GM23248 (cell line): Measurements from ENCODE around the gene NR2F2. TPM values are rescaled to one million over a fixed set of nuclear protein-coding genes. Genes with fewer than 3 reads are reported as not detected.

Source experiments
- DNase-seq: peaks from one replicate; pipeline ENCODE4 v3.0.0-alpha.2; 2015
- H2AFZ ChIP-seq: fragments of 200-600 bp; sonication (generic); 2 replicates; pipeline ENCODE4 v1.6.1; 2016; ENCODE audit warnings: antibody characterized with exemption
- H3F3A ChIP-seq: fragments of 200-600 bp; sonication (generic); 2 replicates; pipeline ENCODE4 v1.6.1; 2016; ENCODE audit warnings: mild to moderate bottlenecking, antibody characterized with exemption, mixed run types; ENCODE audit not compliant: insufficient read depth
- H3K27ac ChIP-seq: fragments of 200-600 bp; sonication (generic); 2 replicates; pipeline ENCODE4 v1.5.1; 2016; ENCODE audit warnings: mild to moderate bottlenecking
- H3K27me3 ChIP-seq: fragments of 200-600 bp; sonication (generic); replicated peaks from 2 replicates; pipeline ENCODE4 v1.6.1; 2016; ENCODE audit warnings: mild to moderate bottlenecking; ENCODE audit not compliant: insufficient read depth
- H3K36me3 ChIP-seq: fragments of 200-600 bp; sonication (generic); 2 replicates; pipeline ENCODE4 v1.6.1; 2016; ENCODE audit warnings: low read depth, mild to moderate bottlenecking
- H3K4me1 ChIP-seq: fragments of 200-600 bp; sonication (generic); 2 replicates; pipeline ENCODE4 v1.6.1; 2016; ENCODE audit warnings: mild to moderate bottlenecking; ENCODE audit not compliant: insufficient read depth
- H3K4me2 ChIP-seq: fragments of 200-600 bp; sonication (generic); one replicate; pipeline ENCODE4 v1.6.1; 2016; ENCODE audit warnings: mild to moderate bottlenecking; ENCODE audit not compliant: unreplicated experiment
- H3K4me3 ChIP-seq: fragments of 200-600 bp; sonication (generic); 2 replicates; pipeline ENCODE4 v1.5.1; 2016; ENCODE audit warnings: mild to moderate bottlenecking
- H3K79me2 ChIP-seq: fragments of 200-600 bp; sonication (generic); 2 replicates; pipeline ENCODE4 v1.6.1; 2016; ENCODE audit warnings: mild to moderate bottlenecking; ENCODE audit not compliant: insufficient read depth
- H3K9ac ChIP-seq: fragments of 200-600 bp; sonication (generic); 2 replicates; pipeline ENCODE4 v1.6.1; 2016; ENCODE audit warnings: mild to moderate bottlenecking
- H3K9me2 ChIP-seq: fragments of 200-600 bp; sonication (generic); 2 replicates; pipeline ENCODE4 v1.6.1; 2016; ENCODE audit warnings: mixed run types, mild to moderate bottlenecking, moderate library complexity; ENCODE audit not compliant: insufficient read depth
- H3K9me3 ChIP-seq: fragments of 200-600 bp; sonication (generic); one replicate; pipeline ENCODE4 v1.6.1; 2017; ENCODE audit warnings: low read depth
- H4K20me1 ChIP-seq: fragments of 200-600 bp; sonication (generic); 2 replicates; pipeline ENCODE4 v1.6.0; 2016; ENCODE audit not compliant: insufficient read depth
- EZH2 ChIP-seq: fragments of 200-600 bp; sonication (generic); IDR thresholded peaks from 2 replicates; pipeline ENCODE4 v1.6.1; 2018; ENCODE audit warnings: antibody characterized with exemption, mild to moderate bottlenecking; ENCODE audit not compliant: insufficient read depth, poor library complexity, severe bottlenecking
- EZH2phosphoT487 ChIP-seq: fragments of 200-600 bp; sonication (generic); IDR thresholded peaks from 2 replicates; pipeline ENCODE4 v1.6.1; 2018; ENCODE audit warnings: antibody characterized with exemption, moderate library complexity, mild to moderate bottlenecking, low read depth; ENCODE audit not compliant: insufficient read depth
- whole genome bisulfite sequencing, 2 experiments: methylation state at CpG; one replicate each; pipeline ENCODE4 v1.1.6; 2015 to 2017; ENCODE audit warnings: low lambda C conversion rate in 2 of 2, low coverage in 1 of 2; ENCODE audit errors: missing lambda C conversion rate in 2 of 2; 5-methylcytosine and 5-hydroxymethylcytosine counted together
- in situ Hi-C: fragments of 300-500 bp; cut with MboI; formaldehyde crosslinking; loops from 2 replicates; pipeline ENCODE4 v1.15.0; 2020
- polyA plus RNA-seq: library from polyadenylated mRNA; unstranded; fragments of >200 nt; fragmentation: Nextera tagmentation; extraction: Ambion mirVana; gene quantifications from 2 replicates; pipeline ENCODE4 v1.2.1, GENCODE V29; 2016
- total RNA-seq: library from RNA; depleted of rRNA; stranded (reverse); fragments of >200 nt; shearing (Covaris generic); gene quantifications from 2 replicates; pipeline ENCODE4 v1.2.3, GENCODE V29; 2014

NR2F2 gene
- total and polyA plus RNA-seq, 2 experiments from 2014 or later: 5.9 to 23.8 TPM

GRCh38 chr15:96307856-96308394 lies 22.6 kb upstream of the NR2F2 start:
- no peak overlapping the region for H3K4me2 ChIP-seq
- TF ChIP-seq EZH2 (no peak), EZH2phosphoT487 (no peak)
- no peaks in the 10 kb centered on the region for H3K36me3 ChIP-seq
- peaks cover 2% of the 10 kb centered on the region; the same call in 1 of the 2 replicates for H3F3A ChIP-seq
- no peaks in the 10 kb centered on the region for H4K20me1 ChIP-seq
- H3K9me3 ChIP-seq: no peaks in the 10 kb centered on the region
- in situ Hi-C loops: no loop called here
- no peak for DNase-seq
- H3K27me3 ChIP-seq: no peaks in the 10 kb centered on the region
- 57 to 62% methylated on average over 5 of the region's 5 CpGs for WGBS, 2 experiments
- no peak overlapping the region for H3K27ac ChIP-seq
- peaks cover 8% of the 10 kb centered on the region for H3K4me1 ChIP-seq
- no peaks in the 10 kb centered on the region for H3K79me2 ChIP-seq
- H3K4me3 ChIP-seq: no peak overlapping the region
- H2AFZ ChIP-seq: no peak overlapping the region
- no peaks in the 10 kb centered on the region for H3K9me2 ChIP-seq
- H3K9ac ChIP-seq: no peak overlapping the region

- Histone ChIP-seq H3K27ac (no peak overlapping the region), H3K79me2 (no peaks in the 10 kb centered on the region), H3K9ac (no peak overlapping the region), H3F3A (peaks cover 11% of the 10 kb centered on the region; the same call in 1 of the 2 replicates), H3K27me3 (no peaks in the 10 kb centered on the region), H2AFZ (no peak overlapping the region), H3K4me1 (peaks cover 11% of the 10 kb centered on the region), H4K20me1 (no peaks in the 10 kb centered on the region), H3K9me2 (no peaks in the 10 kb centered on the region), H3K4me2 (no peak overlapping the region), H3K9me3 (no peaks in the 10 kb centered on the region), H3K36me3 (no peaks in the 10 kb centered on the region), H3K4me3 (no peak overlapping the region)
- 62 to 63% methylated on average over 5 of the region's 5 CpGs for WGBS, 2 experiments
- TF ChIP-seq EZH2phosphoT487 (no peak), EZH2 (no peak)
- no peak for DNase-seq
- in situ Hi-C loops: no loop called here
These were observed 21.3 kb upstream of the NR2F2 start for GRCh38 chr15:96309143-96309660.

DNA sequence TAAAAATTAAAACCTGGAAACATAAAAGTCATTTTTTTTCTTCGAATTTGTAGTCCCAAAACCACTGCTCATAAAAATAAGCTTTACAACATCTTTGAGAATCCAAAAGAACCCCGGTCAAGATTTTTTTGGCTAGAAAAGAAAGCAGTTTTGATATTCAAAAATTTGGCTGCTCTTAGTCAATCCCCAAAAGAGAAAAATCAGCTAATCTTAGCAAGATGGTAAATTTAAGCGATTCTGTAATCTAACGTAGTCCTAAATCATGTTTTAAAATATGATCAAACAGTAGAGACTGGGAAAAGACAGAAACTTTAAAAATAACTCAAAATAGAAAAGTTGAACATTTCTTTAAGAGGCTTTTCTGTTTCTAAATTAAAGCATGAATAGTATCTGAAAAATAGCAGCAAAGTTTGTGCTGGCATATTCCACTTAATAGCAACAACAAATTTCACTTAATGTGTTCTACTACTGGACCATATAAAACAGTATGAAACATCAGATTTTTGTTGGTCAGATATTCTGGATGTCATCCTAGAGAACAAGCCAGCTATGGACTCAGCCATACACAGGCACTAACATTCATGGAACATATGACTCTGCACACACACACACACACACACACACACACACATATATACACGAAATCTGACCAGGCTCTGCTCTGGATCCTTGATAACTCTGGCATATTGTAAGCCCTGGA lies 19.1 kb upstream of the NR2F2 start:
- TF ChIP-seq EZH2phosphoT487 (no peak), EZH2 (no peak)

DNA sequence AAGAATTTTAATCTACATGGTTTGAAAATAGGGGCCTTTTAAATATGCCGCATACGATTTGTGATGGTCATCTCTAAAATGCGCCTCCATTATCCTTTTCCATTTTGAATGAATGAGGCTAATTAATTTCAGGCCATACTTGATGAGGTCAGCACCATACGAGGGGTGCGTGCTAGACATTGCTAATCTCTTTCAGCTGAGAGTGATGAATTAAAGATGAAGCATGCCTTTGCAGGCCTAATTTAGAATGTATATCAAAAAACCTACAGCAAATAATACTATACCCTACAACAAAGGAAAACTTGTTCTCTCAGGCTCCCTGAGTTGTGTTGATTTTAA lies 18.6 kb upstream of the NR2F2 start:
- WGBS, 2 experiments: 91 to 94% methylated on average over 5 of the region's 5 CpGs
- TF ChIP-seq EZH2phosphoT487 (no peak), EZH2 (no peak)
- no peak overlapping the region for H3K4me2 ChIP-seq
- no peak overlapping the region for H2AFZ ChIP-seq
- no peaks in the 10 kb centered on the region for H3K36me3 ChIP-seq
- no peaks in the 10 kb centered on the region for H3K79me2 ChIP-seq
- H3K4me3 ChIP-seq: no peak overlapping the region
- peaks cover 11% of the 10 kb centered on the region for H3K4me1 ChIP-seq
- no peaks in the 10 kb centered on the region for H3K9me3 ChIP-seq
- H3F3A ChIP-seq: peaks cover 11% of the 10 kb centered on the region; the same call in 1 of the 2 replicates
- no peaks in the 10 kb centered on the region for H3K9me2 ChIP-seq
- H4K20me1 ChIP-seq: no peaks in the 10 kb centered on the region
- H3K27me3 ChIP-seq: no peaks in the 10 kb centered on the region
- no peak overlapping the region for H3K9ac ChIP-seq
- H3K27ac ChIP-seq: no peak overlapping the region
- DNase-seq: no peak
- in situ Hi-C loops: no loop called here

More for the DNA sequence above, 19.1 kb upstream of the NR2F2 start:
- in situ Hi-C loops: no loop called here
- H3K36me3 ChIP-seq: no peaks in the 10 kb centered on the region
- H3K9me3 ChIP-seq: no peaks in the 10 kb centered on the region
- H3K4me3 ChIP-seq: no peak overlapping the region
- no peak overlapping the region for H3K4me2 ChIP-seq
- no peak overlapping the region for H3K9ac ChIP-seq
- H3K27me3 ChIP-seq: no peaks in the 10 kb centered on the region
- no peaks in the 10 kb centered on the region for H4K20me1 ChIP-seq
- DNase-seq: no peak
- no peak overlapping the region for H2AFZ ChIP-seq
- H3K27ac ChIP-seq: no peak overlapping the region
- H3K9me2 ChIP-seq: no peaks in the 10 kb centered on the region
- peaks cover 11% of the 10 kb centered on the region; the same call in 1 of the 2 replicates for H3F3A ChIP-seq
- no peaks in the 10 kb centered on the region for H3K79me2 ChIP-seq
- 83 to 88% methylated on average over 5 of the region's 5 CpGs for WGBS, 2 experiments
- H3K4me1 ChIP-seq: peaks cover 11% of the 10 kb centered on the region
